Hepatocyte (in vitro differentiated cells): ENCODE data around the gene SYTL3.

Experiments
- EZH2 ChIP-seq: fragments of 200-600 bp; sonication (generic); IDR thresholded peaks from 2 replicates; pipeline ENCODE4 v1.6.1; 2016; ENCODE audit warnings: antibody characterized with exemption, mild to moderate bottlenecking, borderline replicate concordance
- TF ChIP-seq, protein P1 (sequence below): fragments of 200-600 bp; sonication (generic); IDR thresholded peaks from 2 replicates; pipeline ENCODE4 v1.5.1; 2016; ENCODE audit warnings: antibody characterized with exemption, mild to moderate bottlenecking; ENCODE audit not compliant: poor library complexity

DNA sequence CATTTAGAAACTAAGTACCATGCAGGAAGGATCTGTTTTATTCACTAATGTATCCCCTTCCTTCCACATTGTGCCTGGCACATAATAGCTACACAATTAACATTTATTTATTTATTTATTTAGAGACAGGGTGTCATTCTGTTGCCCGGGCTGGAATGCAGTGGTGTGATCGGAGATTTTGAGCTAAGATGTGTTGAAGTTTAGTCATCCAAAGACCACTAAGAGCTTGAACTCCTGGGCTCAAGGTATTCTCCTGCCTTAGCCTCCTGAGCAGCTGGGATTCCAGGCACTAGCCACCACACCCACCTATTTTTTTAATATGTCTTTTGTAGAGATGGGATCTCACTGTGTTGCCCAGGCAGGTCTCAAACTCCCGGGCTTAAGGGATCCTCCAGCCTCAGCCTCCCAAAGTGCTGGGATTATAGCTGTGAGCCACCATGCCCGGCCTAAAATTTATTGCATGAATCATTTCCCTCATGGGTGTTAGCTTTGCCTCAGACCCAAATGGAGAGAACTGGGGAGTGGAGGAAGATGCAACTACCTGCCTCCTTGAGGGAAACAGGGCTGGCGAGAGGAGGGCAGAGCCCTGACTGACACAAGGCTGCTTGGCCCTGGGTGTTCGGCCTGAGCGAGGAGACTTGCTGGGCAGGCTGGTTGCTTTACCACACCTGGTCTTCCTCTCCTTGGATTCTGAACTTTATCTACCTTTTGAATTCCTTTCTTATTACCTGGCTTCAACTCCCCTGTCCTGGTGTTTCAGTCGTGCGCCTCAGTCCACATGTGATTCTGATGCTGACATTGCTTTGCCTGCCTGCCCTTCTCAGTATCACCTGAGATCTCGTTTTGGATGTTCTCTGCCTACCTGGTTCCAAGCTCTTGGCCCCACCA is 3.6 kb upstream of the SYTL3 start:
- no peak for TF ChIP-seq EZH2
- TF ChIP-seq, protein P1, sequence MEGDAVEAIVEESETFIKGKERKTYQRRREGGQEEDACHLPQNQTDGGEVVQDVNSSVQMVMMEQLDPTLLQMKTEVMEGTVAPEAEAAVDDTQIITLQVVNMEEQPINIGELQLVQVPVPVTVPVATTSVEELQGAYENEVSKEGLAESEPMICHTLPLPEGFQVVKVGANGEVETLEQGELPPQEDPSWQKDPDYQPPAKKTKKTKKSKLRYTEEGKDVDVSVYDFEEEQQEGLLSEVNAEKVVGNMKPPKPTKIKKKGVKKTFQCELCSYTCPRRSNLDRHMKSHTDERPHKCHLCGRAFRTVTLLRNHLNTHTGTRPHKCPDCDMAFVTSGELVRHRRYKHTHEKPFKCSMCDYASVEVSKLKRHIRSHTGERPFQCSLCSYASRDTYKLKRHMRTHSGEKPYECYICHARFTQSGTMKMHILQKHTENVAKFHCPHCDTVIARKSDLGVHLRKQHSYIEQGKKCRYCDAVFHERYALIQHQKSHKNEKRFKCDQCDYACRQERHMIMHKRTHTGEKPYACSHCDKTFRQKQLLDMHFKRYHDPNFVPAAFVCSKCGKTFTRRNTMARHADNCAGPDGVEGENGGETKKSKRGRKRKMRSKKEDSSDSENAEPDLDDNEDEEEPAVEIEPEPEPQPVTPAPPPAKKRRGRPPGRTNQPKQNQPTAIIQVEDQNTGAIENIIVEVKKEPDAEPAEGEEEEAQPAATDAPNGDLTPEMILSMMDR, result no peak
